CD4-positive, CD25-positive, alpha-beta regulatory T cell (primary cell): ENCODE results near the gene GSX1. TPM values are rescaled to one million over a fixed set of nuclear protein-coding genes. Genes with fewer than 3 reads are reported as not detected.
A peak's percentile ranks its signal among the peaks of the same experiment; 100 is the strongest.

ENCODE experiments used
- ATAC-seq, 2 donors: fragments of 150-1000 bp; cut with Tn5 transposase; one replicate each; pipeline ENCODE4 v1.10.0; 2021; ENCODE audit warnings: low read depth in 2 of 2, moderate number of reproducible peaks in 2 of 2, moderate library complexity in 1 of 2
- DNase-seq, 3 donors: peaks; one replicate each; pipeline versions ENCODE4 v3.0.0 to v3.0.0-alpha.2; 2012 to 2022; ENCODE audit warnings: mixed read lengths in 1 of 3
- H3K27ac ChIP-seq: one replicate; pipeline ENCODE4 v1.7.0; 2013; ENCODE audit warnings: mild to moderate bottlenecking, low read length; ENCODE audit not compliant: insufficient read depth, poor library complexity, severe bottlenecking
- H3K27me3 ChIP-seq: one replicate; pipeline ENCODE4 v1.7.0; 2013; ENCODE audit warnings: low read length; ENCODE audit not compliant: control insufficient read depth, insufficient read depth
- H3K36me3 ChIP-seq: one replicate; pipeline ENCODE4 v1.7.0; 2013; ENCODE audit warnings: mild to moderate bottlenecking, low read length, moderate library complexity; ENCODE audit not compliant: control insufficient read depth, insufficient read depth
- H3K4me1 ChIP-seq: 2 replicates; pipeline ENCODE4 v1.7.0; 2013; ENCODE audit warnings: mild to moderate bottlenecking, low read length; ENCODE audit not compliant: insufficient read depth, control insufficient read depth, poor library complexity, severe bottlenecking
- H3K4me3 ChIP-seq: one replicate; pipeline ENCODE4 v1.7.0; 2013; ENCODE audit warnings: low read depth, mild to moderate bottlenecking, low read length, moderate library complexity
- H3K9me3 ChIP-seq, 2 experiments: 1 replicate in 1 of 2; 2 replicates in 1 of 2; pipeline ENCODE4 v1.7.0; 2013; ENCODE audit warnings: low read length in 2 of 2, mild to moderate bottlenecking in 1 of 2, moderate library complexity in 1 of 2; ENCODE audit not compliant: control insufficient read depth in 2 of 2
- H3K27ac Mint-ChIP-seq, 3 donors: one replicate each; pipeline ENCODE4 v1.8.0; 2020 to 2022; ENCODE audit warnings: mild to moderate bottlenecking in 3 of 3, mixed read lengths in 3 of 3, moderate library complexity in 2 of 3
- H3K27me3 Mint-ChIP-seq: one replicate; pipeline ENCODE4 v1.8.0; 2022; ENCODE audit warnings: mild to moderate bottlenecking, mixed read lengths
- H3K36me3 Mint-ChIP-seq: one replicate; pipeline ENCODE4 v1.8.0; 2020; ENCODE audit warnings: mixed read lengths
- H3K4me1 Mint-ChIP-seq, 4 donors: one replicate each; pipeline ENCODE4 v1.8.0; 2020 to 2022; ENCODE audit warnings: mixed read lengths in 4 of 4, mild to moderate bottlenecking in 1 of 4
- H3K4me3 Mint-ChIP-seq, 4 donors: one replicate each; pipeline ENCODE4 v1.8.0; 2020 to 2022; ENCODE audit warnings: mild to moderate bottlenecking in 4 of 4, mixed read lengths in 4 of 4, moderate library complexity in 3 of 4
- H3K9me3 Mint-ChIP-seq, 7 donors: one replicate each; pipeline ENCODE4 v1.8.0; 2020 to 2022; ENCODE audit warnings: mixed read lengths in 7 of 7, mild to moderate bottlenecking in 3 of 7, moderate library complexity in 2 of 7
- polyA plus RNA-seq, 4 donors: library from polyadenylated mRNA; unstranded; fragments of 300-500 nt; fragmentation: Illumina TruSeq; gene quantifications; one replicate each; pipeline ENCODE4 v1.2.3, GENCODE V29; 2021
- total RNA-seq: library from RNA; stranded (reverse); gene quantifications from one replicate; pipeline ENCODE4 v1.2.3, GENCODE V29; 2022

Gene GSX1
- total and polyA plus RNA-seq, 5 donors from 2014 or later, result not detected

DNA sequence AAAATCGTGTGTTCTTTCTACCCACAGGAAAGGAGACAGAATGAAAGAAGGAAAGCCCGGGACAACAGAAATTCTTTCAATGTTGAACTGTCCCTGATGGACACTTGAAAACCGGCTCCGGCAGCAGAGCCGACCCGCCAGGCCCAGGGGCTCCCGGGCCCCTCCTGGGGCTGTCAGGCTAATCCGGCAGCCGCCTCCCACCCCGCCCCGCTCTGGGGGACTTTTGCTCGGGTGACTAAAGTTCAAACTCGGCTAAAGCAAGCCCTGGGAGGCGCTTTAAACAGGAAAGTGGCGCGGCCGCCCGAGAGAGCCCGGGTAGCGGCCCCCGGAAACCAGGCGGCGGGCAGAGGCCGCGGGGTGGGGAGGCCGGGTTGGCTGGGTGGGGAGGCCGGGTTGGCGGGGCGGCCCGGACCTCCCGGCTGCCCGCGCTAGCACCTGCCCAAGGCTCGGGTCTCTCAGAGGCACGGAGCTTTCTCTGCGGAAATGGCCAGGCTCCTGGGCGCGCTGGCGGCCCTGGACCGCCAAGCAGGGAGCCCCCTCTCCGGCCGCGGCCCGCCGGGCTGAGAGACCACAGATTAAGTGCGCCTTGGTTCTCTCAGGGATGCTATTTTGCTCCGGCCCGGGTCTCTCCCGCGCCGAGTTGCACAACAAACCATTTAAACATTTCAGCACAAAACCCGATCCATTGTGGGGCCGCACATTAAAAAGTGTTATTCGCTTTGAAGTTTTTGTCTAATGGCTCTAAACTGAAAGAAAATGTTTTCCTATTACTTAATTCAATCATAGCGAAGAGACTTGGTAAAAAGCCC, 2.6 kb upstream of the GSX1 start:
- peaks cover 35% of the 10 kb centered on the region for H3K4me1 ChIP-seq
- peaks cover 14 to 40% (median 21%) of the 10 kb centered on the region in 4 donors for H3K4me1 Mint-ChIP-seq
- ATAC-seq (peak; percentile 11 to 25), DNase-seq (peak in 1 of 3 donors; percentile 20)
- no peaks in the 10 kb centered on the region for H3K36me3 ChIP-seq
- H3K9me3 Mint-ChIP-seq, result peaks cover 0 to 18% (median 4%) of the 10 kb centered on the region in 7 donors
- peaks cover 0 to 5% of the 10 kb centered on the region in 2 experiments for H3K9me3 ChIP-seq
- H3K27ac Mint-ChIP-seq, result peak overlapping the region in 1 of 3 donors; percentile 51
- H3K36me3 Mint-ChIP-seq, result no peaks in the 10 kb centered on the region
- peaks cover 72% of the 10 kb centered on the region for H3K27me3 Mint-ChIP-seq
- peaks cover 41% of the 10 kb centered on the region for H3K27me3 ChIP-seq
- H3K4me3 ChIP-seq, result peak overlapping the region; percentile 69
- H3K4me3 Mint-ChIP-seq, result peak overlapping the region; percentile 67 to 87 (median 80)
- no peak overlapping the region for H3K27ac ChIP-seq

DNA sequence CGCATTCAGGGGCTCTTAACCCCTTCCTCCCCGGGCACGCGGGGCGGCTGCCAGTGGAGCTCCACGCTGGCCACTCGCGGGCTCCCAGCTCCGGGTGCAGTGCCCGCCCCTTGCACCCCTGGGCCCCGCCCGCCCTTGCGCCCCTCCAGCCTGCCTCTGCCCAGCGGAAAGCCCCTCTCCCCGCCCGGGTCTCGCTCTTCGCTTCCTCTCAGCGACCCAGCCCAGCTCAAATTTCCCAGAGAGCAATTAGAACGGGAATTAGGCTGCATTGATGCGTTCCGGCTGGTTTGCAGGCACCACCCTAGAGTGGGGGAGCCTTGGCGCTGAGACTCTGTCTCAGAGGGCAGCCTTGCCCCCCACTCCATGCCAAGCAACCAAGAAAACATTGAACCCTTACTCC, 1.8 kb upstream of the GSX1 start:
- H3K36me3 ChIP-seq, result no peaks in the 10 kb centered on the region
- H3K4me1 Mint-ChIP-seq, result peaks cover 14 to 40% (median 21%) of the 10 kb centered on the region in 4 donors
- DNase-seq (no peak), ATAC-seq (no peak)
- peaks cover 0 to 18% (median 5%) of the 10 kb centered on the region in 7 donors for H3K9me3 Mint-ChIP-seq
- H3K4me3 Mint-ChIP-seq, result peak overlapping the region; percentile 54 to 87 (median 76)
- H3K27me3 ChIP-seq, result peaks cover 47% of the 10 kb centered on the region
- H3K9me3 ChIP-seq, result no peaks in the 10 kb centered on the region
- peak overlapping the region in 1 of 3 donors; percentile 84 for H3K27ac Mint-ChIP-seq
- no peak overlapping the region for H3K27ac ChIP-seq
- peaks cover 71% of the 10 kb centered on the region for H3K27me3 Mint-ChIP-seq
- peaks cover 35% of the 10 kb centered on the region for H3K4me1 ChIP-seq
- H3K36me3 Mint-ChIP-seq, result no peaks in the 10 kb centered on the region
- H3K4me3 ChIP-seq, result peak overlapping the region; percentile 75

DNA sequence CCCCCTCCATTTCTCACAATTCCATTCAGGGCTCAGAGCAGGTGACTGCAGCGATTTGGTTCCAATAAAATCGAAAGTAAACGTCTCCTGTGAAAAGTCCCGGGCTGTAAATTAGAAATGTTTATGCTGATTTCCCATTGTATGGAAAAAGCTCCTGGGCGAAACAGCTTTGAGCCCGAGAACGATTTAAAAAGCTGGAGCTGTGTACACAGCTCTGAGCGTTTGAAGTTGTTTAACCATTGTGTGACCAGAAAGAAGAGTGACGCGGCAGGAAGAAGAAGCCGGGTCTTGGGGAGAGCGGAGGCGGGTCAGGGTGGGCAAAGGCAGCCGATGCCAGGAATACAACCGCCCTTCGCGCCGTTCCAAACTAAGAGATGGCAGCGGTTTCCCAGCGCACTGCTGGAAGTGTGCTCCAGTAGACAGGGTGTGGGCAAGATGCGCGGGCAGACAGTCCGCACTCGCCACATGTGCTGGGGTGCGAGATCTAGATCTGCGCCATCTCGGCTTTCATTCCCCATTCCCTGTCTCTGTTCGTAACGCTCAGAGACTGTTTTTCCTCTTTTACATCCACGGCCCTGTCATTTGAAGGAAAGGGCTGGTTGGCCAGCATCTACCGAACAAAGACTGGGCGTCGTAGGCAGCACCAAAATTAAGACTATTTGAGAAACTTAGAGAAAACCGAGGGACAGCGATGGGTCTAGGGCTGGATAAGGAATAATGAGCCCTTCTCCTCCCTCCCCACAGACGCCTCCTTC, 960 bp upstream of the GSX1 start:
- Mint-ChIP-seq H3K4me3 (peak overlapping the region; percentile 54 to 87 (median 76)), H3K27ac (peak overlapping the region in 1 of 3 donors; percentile 84), H3K27me3 (peaks cover 76% of the 10 kb centered on the region), H3K36me3 (no peaks in the 10 kb centered on the region), H3K4me1 (peaks cover 14 to 40% (median 21%) of the 10 kb centered on the region in 4 donors), H3K9me3 (peaks cover 0 to 19% (median 3%) of the 10 kb centered on the region in 7 donors)
- Histone ChIP-seq H3K4me1 (peaks cover 35% of the 10 kb centered on the region), H3K36me3 (no peaks in the 10 kb centered on the region), H3K4me3 (peak overlapping the region; percentile 75), H3K27me3 (peaks cover 52% of the 10 kb centered on the region), H3K27ac (no peak overlapping the region), H3K9me3 (no peaks in the 10 kb centered on the region)
- ATAC-seq, result no peak
- DNase-seq, result no peak

DNA sequence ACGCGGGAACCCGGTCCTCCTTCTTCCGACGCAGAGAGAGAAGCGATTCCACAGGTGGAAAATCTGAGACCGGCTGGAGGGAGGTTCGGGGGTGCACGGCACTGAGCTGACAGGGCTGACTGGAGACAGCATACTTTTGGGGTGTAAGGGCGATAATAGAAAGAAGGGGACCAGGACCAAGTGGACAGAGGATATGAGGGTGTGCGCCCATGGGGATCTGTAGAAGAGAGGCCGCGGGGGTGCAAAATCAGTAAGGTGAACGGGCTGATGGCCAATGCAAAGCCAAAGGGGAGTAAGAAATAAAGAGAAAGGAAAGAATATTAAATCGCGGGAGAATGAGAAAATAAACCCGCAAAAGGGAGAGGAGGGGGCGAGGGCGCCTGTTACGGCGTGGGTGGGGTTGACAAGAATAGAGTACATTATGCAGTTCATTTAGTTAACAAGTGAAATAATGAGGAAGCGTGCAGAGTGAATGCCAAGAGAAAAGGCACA, 336 bp upstream of the GSX1 start:
- H3K4me1 Mint-ChIP-seq, result peaks cover 14 to 40% (median 21%) of the 10 kb centered on the region in 4 donors
- Histone ChIP-seq H3K27me3 (peaks cover 53% of the 10 kb centered on the region), H3K4me1 (peaks cover 35% of the 10 kb centered on the region)

DNA sequence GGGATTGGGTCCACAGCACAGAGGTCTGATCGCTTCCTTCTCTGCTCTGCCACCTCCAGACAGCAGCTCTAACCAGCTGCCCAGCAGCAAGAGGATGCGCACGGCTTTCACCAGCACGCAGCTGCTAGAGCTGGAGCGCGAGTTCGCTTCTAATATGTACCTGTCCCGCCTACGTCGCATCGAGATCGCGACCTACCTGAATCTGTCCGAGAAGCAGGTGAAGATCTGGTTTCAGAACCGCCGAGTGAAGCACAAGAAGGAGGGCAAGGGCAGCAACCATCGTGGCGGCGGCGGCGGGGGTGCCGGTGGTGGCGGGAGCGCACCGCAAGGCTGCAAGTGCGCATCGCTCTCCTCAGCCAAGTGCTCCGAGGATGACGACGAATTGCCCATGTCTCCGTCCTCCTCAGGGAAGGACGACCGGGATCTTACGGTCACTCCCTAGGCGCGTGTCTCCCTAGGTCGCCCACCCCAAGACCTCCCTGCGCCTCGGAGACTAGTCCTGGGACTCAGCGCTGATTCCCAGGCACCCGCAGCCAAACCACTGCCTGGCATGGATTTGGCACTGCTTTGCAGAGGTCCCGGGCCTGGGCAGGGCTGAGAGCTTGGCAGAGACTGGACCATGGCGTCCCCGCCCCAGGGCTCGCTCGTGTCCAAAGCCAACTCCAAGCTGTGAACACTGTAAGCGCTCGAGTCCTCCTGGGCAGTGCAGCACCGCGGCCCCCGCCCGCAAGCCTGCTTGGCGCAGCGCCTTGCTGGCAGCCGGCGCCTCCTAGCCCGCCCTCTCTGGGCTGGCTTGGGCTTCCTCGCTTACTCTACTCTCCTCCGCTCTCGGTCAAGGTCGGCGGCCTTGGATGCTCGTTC, 1.5 kb downstream of the GSX1 start:
- no peak for ATAC-seq
- H3K4me1 Mint-ChIP-seq, result peaks cover 14 to 40% (median 24%) of the 10 kb centered on the region in 4 donors
- H3K9me3 Mint-ChIP-seq, result peaks cover 0 to 11% (median 0%) of the 10 kb centered on the region in 7 donors
- Histone ChIP-seq H3K36me3 (no peaks in the 10 kb centered on the region), H3K27ac (no peak overlapping the region), H3K4me3 (no peak overlapping the region), H3K4me1 (peaks cover 35% of the 10 kb centered on the region), H3K27me3 (peaks cover 48% of the 10 kb centered on the region), H3K9me3 (no peaks in the 10 kb centered on the region)
- peak in 1 of 3 donors; percentile 17 for DNase-seq
- H3K36me3 Mint-ChIP-seq, result no peaks in the 10 kb centered on the region
- peak overlapping the region in 2 of 4 donors; percentile 44 to 64 for H3K4me3 Mint-ChIP-seq
- no peak overlapping the region for H3K27ac Mint-ChIP-seq
- H3K27me3 Mint-ChIP-seq, result peaks cover 83% of the 10 kb centered on the region

More for the DNA sequence above, 336 bp upstream of the GSX1 start:
- Mint-ChIP-seq H3K4me3 (peak overlapping the region; percentile 54 to 87 (median 76)), H3K36me3 (no peaks in the 10 kb centered on the region), H3K27me3 (peaks cover 74% of the 10 kb centered on the region), H3K9me3 (peaks cover 0 to 18% (median 0%) of the 10 kb centered on the region in 7 donors), H3K27ac (no peak overlapping the region)
- no peak overlapping the region for H3K27ac ChIP-seq
- no peaks in the 10 kb centered on the region for H3K9me3 ChIP-seq
- H3K4me3 ChIP-seq, result peak overlapping the region; percentile 75
- ATAC-seq (no peak), DNase-seq (no peak)
- no peaks in the 10 kb centered on the region for H3K36me3 ChIP-seq

DNA sequence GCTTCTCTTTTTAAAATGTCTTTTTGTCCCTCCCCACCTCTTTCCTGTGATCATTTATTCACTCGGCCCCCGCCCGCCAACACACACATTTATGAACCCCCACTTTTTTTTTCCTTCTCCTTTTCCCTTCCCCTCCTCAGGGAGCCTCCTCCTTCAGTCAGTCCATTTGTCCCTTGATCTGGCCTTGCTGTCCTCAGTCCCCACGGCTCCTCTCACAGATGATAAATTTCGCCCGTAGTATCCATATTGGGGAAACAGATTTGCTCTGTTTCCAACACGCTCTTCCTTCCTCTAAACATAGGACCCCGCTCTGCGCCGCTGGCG, 2.0 kb downstream of the GSX1 start:
- Mint-ChIP-seq H3K4me3 (peak overlapping the region in 2 of 4 donors; percentile 28 to 76), H3K36me3 (no peaks in the 10 kb centered on the region), H3K27me3 (peaks cover 83% of the 10 kb centered on the region), H3K4me1 (peaks cover 10 to 36% (median 22%) of the 10 kb centered on the region in 4 donors), H3K27ac (peak overlapping the region in 1 of 3 donors; percentile 91), H3K9me3 (peaks cover 0 to 7% (median 0%) of the 10 kb centered on the region in 7 donors)
- ATAC-seq (no peak), DNase-seq (no peak)
- no peak overlapping the region for H3K27ac ChIP-seq
- H3K36me3 ChIP-seq, result no peaks in the 10 kb centered on the region
- peaks cover 44% of the 10 kb centered on the region for H3K27me3 ChIP-seq
- H3K4me3 ChIP-seq, result no peak overlapping the region
- no peaks in the 10 kb centered on the region for H3K9me3 ChIP-seq
- H3K4me1 ChIP-seq, result peaks cover 31% of the 10 kb centered on the region
